Smooth muscle cell of the brain vasculature (primary cell): ENCODE data around the gene SSBP1.
"Not testable (repeated sequence)": the region's sequence is repeated elsewhere in the genome, so short reads cannot be mapped to it uniquely, and the experiment has no call there.

Experiments used
- DNase-seq: peaks from one replicate; pipeline ENCODE4 v3.0.0-alpha.2; 2012; ENCODE audit warnings: low read depth, low spot score

The SSBP1 gene

DNA sequence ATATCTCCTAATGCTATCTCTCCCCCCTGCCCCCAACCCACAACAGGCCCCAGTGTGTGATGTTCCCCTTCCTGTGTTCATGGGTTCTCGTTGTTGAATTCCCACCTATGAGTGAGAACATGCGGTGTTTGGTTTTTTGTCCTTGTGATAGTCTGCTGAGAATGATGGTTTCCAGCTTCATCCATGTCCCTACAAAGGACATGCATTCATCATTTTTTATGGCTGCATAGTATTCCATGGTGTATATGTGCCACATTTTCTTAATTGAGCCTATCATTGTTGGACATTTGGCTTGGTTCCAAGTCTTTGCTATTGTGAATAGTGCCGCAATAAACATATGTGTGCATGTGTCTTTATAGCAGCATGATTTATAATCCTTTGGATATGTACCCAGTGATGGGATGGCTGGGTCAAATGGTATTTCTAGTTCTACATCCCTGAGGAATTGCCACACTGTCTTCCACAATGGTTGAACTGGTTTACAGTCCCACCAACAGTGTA is 32.0 kb downstream of the SSBP1 start:
- DNase-seq: not testable (repeated sequence)

DNA sequence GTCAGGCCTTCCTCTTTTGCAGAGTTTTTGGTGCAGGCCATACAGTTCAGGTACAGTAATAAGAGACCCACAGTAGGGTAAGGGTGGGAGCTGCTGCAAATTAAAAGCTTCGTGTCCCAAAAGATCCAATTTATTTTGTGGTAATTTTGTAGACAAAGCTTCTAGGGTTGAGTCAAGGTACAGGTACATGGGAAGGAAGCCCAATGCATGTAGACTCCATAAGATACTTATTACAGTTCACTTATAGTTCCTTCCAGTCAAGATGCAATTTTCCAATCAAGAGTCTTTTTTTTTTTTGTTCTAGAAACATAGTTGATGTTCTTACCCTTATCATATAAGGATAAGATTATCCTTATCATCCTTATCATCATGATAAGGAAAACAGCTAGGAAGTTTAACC is 38.2 kb downstream of the SSBP1 start, which contains the start of gene TAS2R4:
TSS of gene TAS2R4 (plus strand) at position 301 of the 400 bp plus-strand sequence. CDS start 1,815 bp downstream, outside the sequence.
- no peak for DNase-seq

DNA sequence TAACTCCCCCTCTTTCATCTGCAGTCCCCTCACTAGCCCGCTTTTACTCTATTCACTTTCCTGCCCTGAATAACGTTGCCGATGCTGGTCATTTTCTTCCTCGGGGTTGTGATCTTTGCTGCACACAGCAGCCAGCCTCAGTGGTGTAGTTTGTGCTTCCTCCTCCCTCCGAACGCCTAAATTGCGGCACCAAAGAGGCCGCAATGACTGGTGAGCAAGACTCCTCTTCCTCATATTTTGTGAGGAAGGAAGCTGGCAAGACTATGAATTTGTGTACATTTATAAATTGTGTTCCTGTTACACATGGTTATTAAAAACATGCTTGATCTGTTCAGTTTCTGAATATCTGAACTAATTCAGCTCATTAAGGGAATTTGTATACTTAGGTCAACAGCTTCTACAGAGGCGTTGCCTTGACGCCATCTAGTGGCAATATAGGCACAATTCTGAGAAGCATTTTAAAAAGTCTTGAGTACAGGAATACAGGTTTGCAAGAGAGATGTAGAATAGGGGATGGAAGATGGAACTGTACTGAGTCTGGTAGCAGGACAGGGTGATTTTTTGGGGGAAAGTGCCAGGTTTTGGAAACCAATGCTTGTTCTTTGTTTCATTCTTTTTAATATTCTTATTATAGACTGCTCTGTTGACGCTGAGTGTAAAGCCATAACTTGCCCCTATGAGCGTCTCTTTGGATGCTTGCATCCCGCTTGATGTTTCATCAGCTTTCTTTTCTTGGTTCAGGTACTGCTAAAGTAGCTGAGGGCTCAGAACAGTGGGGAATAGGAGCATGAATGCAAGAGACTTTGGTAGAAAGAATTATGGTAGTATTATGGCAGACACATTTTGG is 47.8 kb downstream of the SSBP1 start:
- DNase-seq: peak; percentile 12

DNA sequence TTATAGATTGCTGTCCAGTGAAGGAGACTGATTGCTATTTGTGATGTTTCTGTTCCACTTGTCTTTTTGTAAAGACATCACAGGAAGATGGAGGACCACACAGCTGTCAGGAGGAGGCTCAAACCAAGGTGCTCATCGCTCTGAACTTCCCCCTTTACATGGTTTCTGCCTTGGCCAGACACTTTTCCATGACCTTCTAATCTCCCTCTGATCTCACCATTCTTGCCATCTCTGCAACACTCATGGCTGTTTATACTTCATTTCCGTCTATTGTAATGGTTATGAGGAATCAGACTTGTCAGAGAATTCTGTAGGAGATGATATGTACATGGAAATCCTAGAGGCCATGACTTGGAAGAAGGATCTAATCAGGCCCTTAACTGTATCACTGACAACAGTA is 50.1 kb downstream of the SSBP1 start:
- no peak for DNase-seq

DNA sequence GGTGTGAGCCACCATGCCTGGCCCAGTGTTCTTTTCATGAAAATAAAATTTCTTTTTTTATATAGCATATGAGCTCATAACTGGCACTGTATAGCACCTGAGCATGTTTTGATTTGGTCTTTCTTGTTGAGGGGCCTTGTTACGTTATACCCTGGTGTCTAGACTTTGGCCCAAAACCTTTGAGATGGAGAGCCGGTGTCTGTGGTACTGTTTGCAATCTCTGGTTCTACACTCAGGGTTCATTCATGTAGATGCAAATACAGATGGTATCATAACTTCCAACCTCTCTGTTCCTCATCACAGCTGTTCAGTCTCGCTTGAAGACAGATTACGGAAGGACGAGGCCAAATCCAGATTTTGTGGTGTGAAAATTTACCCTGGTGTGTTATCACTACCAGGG is 51.8 kb downstream of the SSBP1 start, which contains the start of gene TAS2R5:
TSS of gene TAS2R5 (plus strand) at position 301 of the 400 bp plus-strand sequence. CDS start 145 bp downstream, outside the sequence.
- DNase-seq: no peak

DNA sequence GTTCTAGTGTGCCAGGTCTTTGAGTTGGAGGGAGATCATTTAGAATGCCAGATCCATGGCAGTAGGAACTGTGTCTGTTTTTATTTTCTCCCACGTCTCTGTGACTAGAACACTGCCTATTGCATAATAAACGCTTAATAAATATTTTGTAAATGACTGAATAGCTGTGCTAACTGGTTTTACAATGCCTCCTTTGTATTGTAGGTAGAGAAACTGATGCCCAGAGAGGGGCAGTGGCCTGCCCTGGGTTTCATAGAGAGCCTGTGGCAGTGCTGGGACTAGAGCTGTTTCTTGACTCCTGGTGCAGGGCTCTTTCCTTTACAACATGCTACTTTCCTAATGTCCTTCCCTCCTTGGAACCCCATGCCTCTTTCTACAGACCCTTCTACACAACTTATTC is 54.4 kb downstream of the SSBP1 start:
- DNase-seq: no peak
